Amniotic epithelial cell (primary cell): Measurements from ENCODE around the gene UQCRHL.
"Not testable (repeated sequence)": the region's sequence is repeated elsewhere in the genome, so short reads cannot be mapped to it uniquely, and the experiment has no call there.

ENCODE experiments used
- DNase-seq: peaks from one replicate; pipeline ENCODE4 v3.0.0-alpha.2; 2010; ENCODE audit warnings: low read depth

UQCRHL gene

DNA sequence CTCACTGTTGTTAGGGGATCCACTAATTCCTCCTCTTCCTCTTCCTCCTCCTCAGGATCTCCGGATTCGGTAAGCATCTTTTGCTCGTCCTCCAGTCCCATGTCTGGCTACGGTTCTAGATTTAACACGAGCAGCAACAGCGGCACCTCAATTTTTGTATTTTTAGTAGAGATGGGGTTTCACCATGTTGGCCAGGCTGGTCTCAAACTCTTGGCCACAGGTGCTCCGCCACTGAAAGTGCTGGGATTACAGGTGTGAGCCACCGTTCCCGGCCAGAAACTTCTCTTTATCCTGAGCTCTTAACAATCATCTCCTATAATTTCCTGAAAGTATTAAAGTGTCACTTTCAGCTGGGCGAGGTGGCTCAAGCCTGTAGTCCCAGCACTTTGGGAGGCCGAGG lies at the start of gene UQCRHL:
Gene UQCRHL (minus strand): TSS at position 101 of the 400 bp plus-strand sequence. CDS start 0 bp downstream, at position 101.
- DNase-seq = not testable (repeated sequence)

DNA sequence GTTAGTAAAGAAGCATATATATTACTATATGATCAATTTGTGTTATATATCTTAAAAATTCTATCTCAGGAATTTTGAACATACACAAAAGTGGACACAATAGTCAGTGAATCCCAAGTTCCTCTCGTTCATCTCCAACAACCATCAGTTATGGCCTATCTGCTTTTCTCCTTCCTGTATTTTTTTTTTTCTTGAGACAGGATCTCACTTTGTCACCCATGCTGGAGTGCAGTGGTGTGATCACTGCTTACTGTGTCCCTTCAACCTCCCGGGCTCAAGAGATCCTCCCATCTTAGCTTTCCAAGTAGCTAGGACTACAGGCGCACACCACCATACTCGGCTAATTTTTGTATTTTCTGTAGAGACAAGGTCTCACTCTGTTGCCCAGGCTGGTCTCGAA lies 49.4 kb upstream of the UQCRHL start:
- DNase-seq = no peak

DNA sequence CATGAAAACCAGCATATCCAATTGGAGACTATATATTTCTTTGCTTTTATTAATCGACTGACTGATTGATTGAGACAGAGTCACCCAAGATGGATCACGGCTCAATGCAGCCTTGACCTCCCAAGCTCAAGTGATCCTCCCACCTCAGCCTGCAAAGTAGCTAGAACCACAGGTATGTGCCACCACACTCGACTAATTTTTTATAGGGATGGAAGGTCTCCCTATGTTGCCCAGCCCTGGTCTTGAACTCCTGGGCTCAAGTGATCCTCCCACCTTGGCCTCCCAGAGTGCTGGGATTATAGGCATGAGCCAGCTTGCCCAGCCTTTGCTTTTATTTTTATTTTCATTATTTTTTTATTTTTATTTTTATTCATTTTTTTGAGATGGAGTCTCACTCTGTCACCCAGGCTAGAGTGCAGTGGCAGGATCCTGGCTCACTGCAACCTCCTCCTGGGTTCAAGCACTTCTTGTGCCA lies 45.4 kb upstream of the UQCRHL start:
- DNase-seq = no peak

DNA sequence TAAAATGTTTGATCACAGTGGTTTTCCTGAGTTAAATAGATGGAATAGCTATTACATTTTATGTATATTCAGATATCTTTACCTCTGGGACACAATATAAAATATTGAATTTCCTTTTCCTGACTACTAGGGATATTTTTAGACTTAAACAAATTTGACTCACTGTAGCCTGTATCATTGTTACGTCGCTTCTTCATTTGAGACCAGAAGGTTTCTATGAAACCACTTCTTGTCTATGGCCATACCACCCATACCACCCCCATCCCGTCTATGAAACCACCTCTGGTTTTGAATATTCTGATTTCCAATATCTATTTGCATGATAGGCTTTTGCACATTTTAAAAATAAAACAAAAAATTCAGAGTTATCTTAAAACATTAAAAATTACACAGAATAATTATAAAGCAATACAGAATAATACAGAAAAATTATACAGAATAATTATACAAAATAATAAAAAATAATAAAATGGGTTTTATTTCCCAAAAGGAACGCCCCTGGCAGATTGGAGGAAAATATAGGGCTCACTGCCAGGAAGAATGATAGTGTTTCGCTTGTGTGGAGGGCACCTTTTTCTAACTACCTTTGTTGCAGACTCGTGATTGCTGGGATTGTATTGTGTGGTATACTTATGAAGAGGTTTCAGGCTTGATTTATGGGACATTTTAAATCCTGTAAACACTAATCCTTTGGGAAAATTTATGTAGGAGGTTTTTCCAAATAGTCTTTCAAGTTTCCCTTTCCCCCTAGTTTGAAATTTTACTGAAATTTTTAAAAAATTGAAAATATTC lies 44.8 kb upstream of the UQCRHL start:
- no peak for DNase-seq

DNA sequence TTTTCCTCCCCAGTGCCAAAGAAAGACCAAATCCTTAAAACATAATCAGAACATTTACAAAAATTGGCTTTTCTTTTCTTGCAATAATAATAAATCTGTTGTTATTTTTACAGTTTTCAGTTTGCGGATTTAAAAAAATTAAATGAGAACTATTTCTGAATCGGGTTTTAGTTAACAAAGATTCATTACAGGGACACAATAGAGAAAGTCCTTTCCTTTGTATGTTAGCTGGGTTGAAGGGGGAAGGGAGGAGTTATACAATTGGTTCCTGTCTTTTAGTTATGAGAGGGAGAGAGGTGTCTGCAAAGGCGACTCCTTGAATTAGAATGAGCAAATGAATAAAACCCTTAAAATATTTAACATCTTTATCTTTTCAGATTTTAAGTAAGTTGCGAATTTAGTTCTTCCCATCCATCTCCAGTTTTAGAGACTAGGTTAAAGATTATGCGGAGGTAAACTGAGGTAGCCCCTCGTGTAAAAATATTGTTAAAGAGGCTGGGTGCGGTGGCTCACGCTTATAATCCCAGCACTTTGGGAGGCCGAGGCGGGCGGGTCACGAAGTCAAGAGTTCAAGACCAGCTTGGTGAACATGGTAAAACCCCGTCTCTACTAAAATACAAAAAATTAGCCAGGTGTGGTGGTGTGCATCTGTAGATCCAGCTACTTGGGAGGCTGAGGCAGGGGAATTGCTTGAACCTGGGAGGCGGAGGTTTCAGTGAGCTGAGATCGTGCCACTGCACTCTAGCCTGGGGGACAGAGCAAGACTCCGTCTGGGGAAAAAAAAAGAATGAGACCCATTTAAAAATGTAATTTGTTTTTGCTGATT lies 44.0 kb upstream of the UQCRHL start:
- no peak for DNase-seq

DNA sequence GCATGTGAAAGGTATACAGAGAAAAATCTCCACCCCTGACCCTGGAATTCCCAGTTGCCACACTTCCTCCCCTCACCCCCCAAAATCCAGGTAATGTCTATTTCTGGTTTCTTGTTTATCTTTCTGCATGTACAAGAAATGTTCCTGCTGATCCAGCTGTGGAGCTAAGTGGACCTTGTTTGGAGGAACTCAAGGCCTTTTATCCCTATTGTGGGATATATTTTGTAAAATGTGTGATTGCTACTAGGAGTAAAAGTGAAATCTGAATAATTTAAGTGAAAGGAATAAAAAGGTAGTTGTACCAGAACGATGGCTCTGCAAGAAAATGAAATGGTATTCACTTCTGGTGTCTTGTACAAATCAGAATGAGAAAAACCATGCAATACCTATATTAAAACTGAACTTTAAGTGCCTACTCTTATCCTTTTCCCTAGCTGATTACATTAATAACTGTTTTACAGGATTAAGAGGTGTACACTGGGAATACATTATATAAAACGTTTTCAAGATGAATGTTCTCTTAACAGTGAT lies 43.1 kb upstream of the UQCRHL start:
- no peak for DNase-seq

DNA sequence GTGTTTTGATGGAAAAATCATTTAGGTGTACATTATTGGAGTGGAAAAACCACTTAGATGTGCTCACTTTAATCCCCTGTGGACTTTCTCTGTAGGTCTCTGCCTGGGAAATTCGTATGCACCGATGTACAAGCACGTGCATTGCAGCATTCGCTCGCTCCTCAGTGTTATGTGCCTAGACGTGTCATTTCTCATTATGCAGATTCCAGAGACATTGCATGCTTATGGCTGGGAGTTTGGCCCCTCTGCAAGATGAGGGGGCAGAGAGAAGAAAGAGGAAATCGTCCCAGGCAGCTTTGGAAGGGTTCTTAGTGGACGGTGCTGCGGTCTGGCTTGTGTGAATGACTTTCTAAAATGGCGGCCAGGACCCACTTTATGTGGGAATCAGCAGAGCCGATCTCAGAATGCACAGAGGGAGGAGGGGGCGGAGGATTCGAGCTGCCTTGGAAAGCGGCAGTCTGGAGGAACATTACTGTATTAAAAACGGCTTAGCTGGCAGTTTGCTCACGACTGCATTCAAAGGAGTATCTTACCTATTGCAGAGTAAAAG lies 42.4 kb upstream of the UQCRHL start:
- peak; percentile 48 for DNase-seq

DNA sequence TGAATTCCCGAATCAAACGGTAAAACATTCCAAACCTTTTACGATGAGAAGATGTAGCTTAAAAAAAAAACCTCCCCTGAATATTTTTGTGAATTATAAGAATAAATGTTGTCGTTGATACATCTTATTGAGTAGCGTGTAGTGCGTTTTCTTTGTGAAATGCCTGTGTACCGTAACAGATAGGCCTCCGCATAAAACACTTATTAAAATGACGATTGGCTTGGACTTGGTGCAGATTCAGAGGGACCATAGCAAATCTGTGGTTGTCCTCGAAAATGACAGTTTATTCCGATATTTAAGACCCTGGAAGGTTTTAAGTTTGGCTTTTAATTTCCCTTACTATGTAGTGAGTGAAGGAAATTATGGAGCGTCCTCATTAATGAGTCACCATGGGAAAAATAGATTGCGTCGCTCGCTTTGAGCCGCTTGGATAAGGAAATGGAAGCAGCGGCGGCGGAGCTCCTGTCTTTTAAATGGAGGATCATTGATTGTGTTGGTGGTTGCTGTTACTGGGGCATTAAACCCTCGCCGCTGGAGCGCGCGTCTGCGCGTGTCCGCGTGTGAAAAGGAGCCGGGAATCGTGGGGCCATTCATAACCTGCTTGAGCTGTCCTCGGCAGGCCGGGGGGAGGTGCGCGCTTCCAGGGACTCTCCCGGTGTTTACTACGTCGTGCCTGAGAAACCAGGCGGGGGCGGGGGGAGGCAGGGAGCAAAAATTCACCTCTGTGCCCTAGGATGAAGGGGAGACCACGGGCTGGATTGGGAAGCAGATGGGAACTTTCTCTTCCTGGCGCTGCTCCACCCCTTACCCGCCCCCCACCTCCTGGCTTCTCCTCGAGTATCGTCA lies 41.7 kb upstream of the UQCRHL start:
- DNase-seq = peak; percentile 84

DNA sequence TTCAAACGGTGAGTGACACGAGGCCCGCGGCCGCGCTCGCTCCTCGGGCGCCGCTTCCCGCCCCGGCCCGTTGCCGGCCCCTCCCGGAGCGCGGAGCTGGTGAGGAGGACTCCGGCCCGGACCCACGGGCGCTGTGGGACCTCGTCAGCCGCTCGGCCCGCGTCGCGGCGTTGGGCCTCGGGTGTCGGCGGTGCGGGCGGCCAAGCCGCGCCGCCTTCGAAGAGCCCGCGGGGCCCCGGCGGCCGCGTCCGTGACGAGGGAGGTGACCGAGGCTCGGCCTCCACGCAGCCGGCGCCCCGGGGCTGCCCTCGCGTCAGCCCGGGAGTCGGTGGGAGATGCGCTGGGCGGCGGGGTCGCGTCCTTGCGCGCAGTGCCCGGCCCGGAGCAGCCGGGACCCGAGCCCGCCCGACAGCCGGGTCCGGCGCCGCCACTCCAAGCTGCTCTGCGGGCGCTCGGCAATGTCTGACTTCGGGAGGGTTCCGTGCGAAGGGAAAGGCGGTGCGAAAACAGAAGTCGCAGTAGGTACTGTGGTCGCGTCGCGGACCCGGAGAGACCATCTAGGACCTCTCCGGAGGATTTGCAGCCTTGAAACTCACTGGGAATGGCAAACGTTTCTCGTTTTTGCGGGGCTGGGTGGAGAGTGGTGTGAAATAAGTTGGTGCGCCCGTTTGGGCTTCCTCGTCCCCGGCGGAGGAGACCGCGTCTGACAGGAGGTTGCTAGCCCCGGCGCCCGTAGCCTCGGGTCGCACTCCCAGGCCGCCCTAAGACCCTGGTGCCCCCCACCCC lies 40.9 kb upstream of the UQCRHL start:
- DNase-seq = no peak

DNA sequence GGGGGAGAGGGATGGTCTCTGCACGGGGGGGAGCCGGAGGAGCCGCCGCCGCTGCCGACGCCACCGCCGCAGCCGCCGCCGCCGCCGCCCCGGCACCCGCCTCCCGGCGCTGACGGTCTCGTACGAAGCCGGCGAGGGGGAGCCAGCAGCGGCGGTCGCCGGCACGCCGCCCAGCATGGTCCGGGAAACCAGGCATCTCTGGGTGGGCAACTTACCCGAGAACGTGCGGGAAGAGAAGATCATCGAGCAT lies 40.4 kb upstream of the UQCRHL start:
- no peak for DNase-seq

DNA sequence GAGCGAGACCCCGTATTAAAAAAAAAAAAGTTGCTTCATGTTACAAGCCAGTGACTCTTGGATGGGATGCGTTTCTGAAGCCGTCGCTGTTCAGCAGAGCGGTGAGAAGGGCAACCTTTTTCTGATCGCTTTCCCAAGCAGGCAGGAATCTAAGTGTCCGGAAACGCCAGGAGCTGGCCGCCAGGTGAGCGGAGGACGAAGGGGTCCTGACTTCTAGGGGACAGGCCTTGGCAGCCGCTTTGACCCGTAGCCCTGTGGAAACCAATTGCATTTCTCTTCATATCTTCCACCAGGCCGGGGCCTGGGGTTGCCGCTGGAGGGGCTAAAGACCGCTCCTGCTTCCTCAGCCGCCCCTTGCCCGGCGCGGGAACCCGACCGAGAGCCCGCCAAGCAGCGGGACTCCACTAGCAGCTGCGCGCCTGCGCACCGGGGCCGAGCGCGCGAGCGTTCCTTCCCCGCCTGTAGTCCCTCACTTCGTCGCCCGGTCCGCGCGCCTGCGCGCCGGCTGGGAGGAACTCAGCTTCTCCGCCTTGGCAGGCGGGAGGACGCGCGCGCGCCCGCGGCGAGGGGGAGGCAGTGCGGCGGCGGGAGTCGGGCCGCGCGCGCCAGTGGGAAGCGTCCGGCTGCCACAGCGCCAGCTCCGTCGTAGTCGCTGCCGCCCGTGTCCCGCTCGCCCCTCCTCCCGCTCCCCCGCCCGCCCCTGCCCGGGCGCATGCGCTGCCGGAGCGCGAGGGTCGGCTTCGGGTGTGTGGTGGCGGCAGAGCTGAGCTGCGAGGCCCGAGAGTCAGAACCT lies 39.8 kb upstream of the UQCRHL start, which contains the start of gene SPEN:
Gene SPEN (plus strand): TSS at position 608 of the 793 bp plus-strand sequence. CDS start 361 bp downstream, outside the sequence.
- DNase-seq = peak; percentile 93

DNA sequence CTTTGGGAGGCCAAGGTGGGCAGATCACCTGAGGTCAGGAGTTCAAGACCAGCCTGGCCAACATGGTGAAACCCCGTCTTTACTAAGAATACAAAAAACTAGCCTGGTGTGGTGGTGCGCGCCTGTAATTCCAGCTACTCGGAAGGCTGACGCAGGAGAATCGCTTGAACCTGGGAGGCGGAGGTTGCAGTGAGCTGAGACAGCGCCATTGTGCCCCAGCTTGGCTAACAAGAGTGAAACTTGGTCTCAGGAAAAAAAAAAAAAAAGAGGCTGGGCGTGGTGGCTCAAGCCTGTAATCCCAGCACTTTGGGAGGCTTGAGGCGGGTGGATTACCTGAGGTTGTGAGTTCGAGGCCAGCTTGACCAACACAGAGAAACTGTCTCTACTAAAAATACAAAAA lies 38.6 kb upstream of the UQCRHL start:
- DNase-seq = not testable (repeated sequence)

DNA sequence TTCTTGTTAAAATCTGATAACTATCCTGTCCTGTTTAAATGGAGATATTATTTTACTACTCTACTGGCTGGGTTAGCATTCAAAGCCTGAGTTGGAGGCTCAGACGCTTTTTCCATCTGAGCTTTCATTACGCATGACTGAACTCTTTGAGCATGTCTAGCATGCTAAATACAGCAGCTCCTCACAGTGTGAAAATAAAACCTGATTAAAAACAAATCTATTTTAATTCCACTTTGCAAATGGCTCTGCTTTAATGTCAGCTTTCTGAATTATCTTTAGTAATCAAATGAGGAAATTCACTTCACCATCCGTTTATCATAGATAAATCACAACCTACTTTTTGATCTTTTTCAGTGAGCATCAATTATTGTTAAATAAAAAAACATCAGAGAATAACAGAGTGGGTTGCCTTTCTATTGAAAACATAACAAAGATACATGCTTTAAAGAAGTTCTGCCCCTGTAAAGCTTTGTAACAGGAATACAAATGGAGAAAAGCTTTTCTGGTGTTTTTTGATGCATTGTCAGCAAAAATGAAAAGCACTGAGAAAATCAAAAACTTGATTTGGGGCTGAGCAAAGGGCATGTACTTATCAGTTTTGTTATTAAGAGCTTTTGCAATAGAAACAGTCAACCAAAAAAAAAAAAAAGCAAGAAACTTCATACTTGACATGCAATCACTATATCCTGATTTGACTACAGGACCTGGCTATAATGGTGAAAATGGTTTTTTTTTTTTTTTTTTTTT lies 36.5 kb upstream of the UQCRHL start:
- DNase-seq = no peak

DNA sequence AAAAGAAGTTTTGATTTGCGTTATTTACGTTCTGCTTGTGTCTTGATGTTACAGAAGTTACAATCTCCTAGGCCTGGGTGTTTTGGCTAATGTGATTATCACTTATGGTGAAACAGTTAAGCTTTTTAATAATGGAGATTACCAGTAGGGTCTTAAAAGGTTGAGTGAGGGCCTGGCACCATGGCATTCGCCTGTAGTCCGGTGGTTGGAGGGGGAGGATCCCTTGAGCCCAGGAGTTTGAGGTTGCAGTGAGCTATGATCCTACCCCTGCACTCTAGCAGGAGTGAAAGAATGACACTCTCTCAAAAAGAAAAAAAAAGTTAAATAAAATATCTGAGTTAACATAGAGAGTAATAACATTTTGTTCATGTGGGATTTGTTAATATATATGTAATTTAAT lies 31.3 kb upstream of the UQCRHL start:
- DNase-seq = no peak

DNA sequence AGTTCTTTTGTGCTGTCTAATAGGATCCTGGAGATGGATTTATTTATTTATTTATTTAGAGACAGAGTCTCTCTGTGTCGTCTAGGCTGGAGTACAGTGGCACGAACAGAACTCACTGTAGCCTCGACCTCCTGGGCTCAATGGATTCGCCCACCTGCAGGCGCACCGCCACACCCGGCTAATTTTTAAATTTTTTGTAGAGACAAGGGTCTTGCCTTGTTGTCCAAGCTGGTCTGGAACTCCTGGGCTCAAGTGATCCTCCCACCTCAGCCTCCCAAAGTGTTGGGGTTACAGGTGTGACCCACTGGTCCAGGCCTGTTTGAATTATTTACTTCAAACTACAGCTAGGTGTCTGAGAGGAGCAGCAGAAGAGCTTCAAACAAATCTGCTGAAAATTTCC lies 30.5 kb upstream of the UQCRHL start:
- no peak for DNase-seq

DNA sequence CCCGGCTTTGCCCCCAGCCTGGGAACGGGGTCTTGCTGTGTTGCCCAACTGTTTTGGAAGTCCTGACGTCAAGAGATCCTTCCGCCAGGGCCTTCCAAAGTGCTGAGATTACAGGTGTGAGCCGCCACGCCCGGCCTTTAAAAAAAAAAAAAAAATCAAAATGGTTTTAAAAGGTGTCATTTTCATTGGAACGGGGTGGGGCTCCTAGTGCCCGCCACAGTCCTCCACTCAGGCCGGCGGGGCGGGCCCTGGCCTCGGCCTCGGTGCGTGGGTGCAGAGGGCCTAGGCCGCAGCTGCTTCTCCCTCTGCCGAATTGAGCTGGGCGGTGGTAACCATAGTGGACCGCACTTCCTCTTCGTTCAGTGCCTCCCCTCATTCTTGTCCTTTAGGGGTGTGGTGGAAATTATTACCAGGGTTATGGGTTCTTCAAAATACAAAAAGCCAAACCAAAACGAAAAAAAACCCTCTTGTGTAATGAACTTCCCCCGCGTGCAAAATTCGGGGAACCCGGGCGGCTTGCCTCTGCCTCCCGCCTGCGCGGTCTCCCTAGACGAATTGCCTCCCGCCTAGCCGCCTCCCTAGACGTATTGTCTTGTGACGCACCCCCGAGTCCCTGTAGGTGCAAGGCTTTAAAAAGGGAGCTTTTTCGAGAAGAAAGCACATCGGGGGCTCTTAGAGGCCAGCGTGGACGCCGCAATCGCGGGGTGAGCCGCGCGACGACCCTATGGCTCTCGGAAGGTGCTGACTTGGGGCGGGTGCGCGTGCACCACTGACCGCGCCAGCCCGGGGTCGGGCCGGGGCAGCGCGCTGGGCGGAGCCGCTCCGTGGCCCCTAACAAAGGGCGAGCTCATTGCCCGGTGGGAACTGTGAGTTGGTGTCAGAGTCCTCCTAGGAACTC lies 29.6 kb upstream of the UQCRHL start:
- DNase-seq = no peak

DNA sequence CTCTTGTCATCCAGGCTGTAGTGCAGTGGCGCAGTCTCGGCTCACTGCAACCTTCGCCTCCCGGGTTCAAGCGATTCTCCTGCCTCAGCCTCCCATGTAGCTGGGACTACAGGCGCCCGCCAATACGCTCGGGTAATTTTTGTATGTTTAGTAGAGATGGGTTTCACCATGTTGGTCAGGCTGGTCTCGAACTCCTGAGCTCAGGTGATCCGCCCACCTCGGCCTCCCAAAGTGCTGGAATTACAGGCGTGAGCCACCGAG lies 29.0 kb upstream of the UQCRHL start:
- DNase-seq = not testable (repeated sequence)

DNA sequence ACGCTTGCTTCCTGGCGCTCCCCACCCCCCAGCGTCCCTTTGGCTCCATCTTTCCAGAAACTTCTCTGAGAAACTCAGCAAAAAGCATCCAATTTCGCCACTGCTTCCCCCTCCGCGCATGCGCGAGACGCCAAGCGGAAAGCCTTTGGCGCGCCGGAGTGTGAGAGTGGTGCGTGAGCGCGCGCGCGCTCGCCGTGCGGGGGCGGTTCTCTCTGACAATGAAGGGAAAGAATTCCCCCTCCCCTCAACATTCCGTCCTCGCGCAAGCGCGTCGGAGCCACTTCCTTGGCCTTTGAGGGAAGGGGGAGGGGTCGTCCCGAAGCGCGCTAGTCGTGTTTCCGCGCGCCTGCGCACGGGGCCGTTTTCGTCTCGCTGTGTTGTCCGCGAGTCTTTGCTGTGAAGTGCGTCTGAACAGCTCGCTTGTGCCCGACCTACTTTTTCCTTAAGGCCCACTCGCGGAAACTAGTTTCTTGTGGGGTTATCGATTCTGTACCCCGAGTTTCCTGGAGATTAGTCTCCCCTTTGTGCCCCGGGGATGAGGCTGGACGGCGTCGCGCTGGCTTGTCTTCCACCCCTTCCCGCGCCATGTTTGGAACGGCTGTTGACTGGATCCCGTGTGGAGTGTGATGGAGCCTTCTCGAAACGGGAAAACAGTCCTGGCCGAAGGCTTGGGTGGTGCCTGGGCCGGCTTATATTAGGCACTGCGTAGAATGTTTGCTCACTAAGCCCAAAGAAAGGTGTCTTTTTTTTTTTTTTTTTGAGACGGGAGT lies 28.5 kb upstream of the UQCRHL start:
- peak; percentile 99 for DNase-seq
